ENCODE results near the gene IL1F10. TPM values are rescaled to one million over a fixed set of nuclear protein-coding genes. Genes with fewer than 3 reads are reported as not detected.

IL1F10 gene
- total RNA-seq, 1 experiment from 2014 or later, result not detected

- Histone ChIP-seq H3K9ac (ENCODE audit: extremely low read depth, insufficient read length, low read length) (no peak overlapping the region), H3K4me2 (ENCODE audit: insufficient read depth, insufficient read length, low read length) (no peak overlapping the region), H4K20me1 (ENCODE audit: control insufficient read depth, insufficient read depth, insufficient read length) (no peaks in the 10 kb centered on the region), H2AFZ (ENCODE audit: low read length) (no peak overlapping the region), H3K27me3 (ENCODE audit: insufficient read depth, low read length) (no peaks in the 10 kb centered on the region), H3K79me1 (ENCODE audit: insufficient read depth, low read depth, low read length, poor library complexity, severe bottlenecking) (no peaks in the 10 kb centered on the region), H2AK5ac (ENCODE audit: insufficient read length, low read length) (no peak overlapping the region), H4K5ac (ENCODE audit: insufficient read length, low read depth, low read length) (no peak overlapping the region), H3K27ac (ENCODE audit: insufficient read length, low read depth, low read length) (no peak overlapping the region), H3K9me3 (ENCODE audit: control insufficient read depth, low read depth, low read length) (no peaks in the 10 kb centered on the region), H4K8ac (replicated peaks; ENCODE audit: insufficient read length, low read depth, low read length) (no peak overlapping the region), H2BK5ac (ENCODE audit: insufficient read length, low read length) (no peak overlapping the region), H2BK15ac (ENCODE audit: low read depth, low read length) (no peak overlapping the region), H2BK20ac (ENCODE audit: low read depth, low read length, poor library complexity, severe bottlenecking) (no peak overlapping the region), H3K23ac (ENCODE audit: insufficient read length, low read depth, low read length) (no peak overlapping the region), H3K14ac (ENCODE audit: insufficient read depth, low read length) (no peak overlapping the region), H2BK120ac (ENCODE audit: low read depth, low read length, poor library complexity, severe bottlenecking) (no peak overlapping the region), H4K91ac (ENCODE audit: insufficient read length, low read depth, low read length) (no peak overlapping the region), H3K4ac (ENCODE audit: low read depth, low read length) (no peak overlapping the region), H3K18ac (ENCODE audit: insufficient read length, low read depth, low read length) (no peak overlapping the region), H3K56ac (ENCODE audit: insufficient read length, low read depth, low read length) (no peak overlapping the region), H3K4me1 (ENCODE audit: insufficient read depth, low read length) (no peaks in the 10 kb centered on the region), H3T11ph (ENCODE audit: low read length) (no peak overlapping the region), H2BK12ac (ENCODE audit: insufficient read length, low read depth, low read length) (no peak overlapping the region), H3K79me2 (ENCODE audit: insufficient read depth, low read length) (no peaks in the 10 kb centered on the region), H3K23me2 (ENCODE audit: insufficient read length, low read depth, low read length, poor library complexity, severe bottlenecking) (no peaks in the 10 kb centered on the region)
- Mint-ChIP-seq H3K4me3 (no peak overlapping the region), H3K27ac (no peak overlapping the region), H3K27me3 (ENCODE audit: low read depth) (peaks cover 6% of the 10 kb centered on the region), H3K9me3 (peaks cover 9 to 35% of the 10 kb centered on the region in 2 experiments; a peak in 4 of 5 replicates), H3K4me1 (0 out of 4 replicates have a peak, but pooled peaks cover 0 to 3% of the 10 kb centered on the region in 2 experiments), H3K36me3 (ENCODE audit: insufficient read depth in 1 of 3, low read depth in 3 of 3) (peaks cover 0 to 3% (median 3%) of the 10 kb centered on the region in 3 experiments; a peak in 2 of 7 replicates)
- no CpG with 5 or more reads among the region's 4 CpGs for WGBS (ENCODE audit: extremely low coverage, insufficient read length, low lambda C conversion rate)
- DNase-seq, result no peak
- TF ChIP-seq CTCF (conservative IDR thresholded peaks at IDR 0.05), result no peak
These were observed 35.5 kb downstream of the IL1F10 start for GRCh38 chr2:113103277-113103676.
